ENCODE results near the gene PCDH15.

DNA sequence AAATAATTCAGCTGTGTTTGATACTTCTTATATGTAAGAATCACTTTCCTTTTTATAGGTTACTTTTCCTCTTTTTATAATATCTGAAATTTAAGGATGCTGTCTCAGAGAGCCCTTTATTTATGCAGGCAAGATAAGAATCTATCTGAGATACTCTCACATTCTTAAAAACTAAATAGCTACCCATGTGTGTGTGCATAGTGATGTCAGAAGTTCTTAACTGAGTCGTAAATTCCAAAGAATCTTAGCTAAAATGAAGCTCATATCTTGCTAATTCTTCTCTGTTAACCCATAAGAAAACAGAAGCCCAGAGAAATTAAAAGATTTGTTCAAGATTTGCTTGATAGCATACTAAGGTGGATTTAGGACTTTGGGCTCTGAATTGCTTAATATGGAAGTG is 118.5 kb downstream of the PCDH15 start:
- TF ChIP-seq NFYB (CRISPR knock-in tag; conservative IDR thresholded peaks at IDR 0.05; ENCODE audit: low read depth) = no peak
- TF ChIP-seq, protein P1, sequence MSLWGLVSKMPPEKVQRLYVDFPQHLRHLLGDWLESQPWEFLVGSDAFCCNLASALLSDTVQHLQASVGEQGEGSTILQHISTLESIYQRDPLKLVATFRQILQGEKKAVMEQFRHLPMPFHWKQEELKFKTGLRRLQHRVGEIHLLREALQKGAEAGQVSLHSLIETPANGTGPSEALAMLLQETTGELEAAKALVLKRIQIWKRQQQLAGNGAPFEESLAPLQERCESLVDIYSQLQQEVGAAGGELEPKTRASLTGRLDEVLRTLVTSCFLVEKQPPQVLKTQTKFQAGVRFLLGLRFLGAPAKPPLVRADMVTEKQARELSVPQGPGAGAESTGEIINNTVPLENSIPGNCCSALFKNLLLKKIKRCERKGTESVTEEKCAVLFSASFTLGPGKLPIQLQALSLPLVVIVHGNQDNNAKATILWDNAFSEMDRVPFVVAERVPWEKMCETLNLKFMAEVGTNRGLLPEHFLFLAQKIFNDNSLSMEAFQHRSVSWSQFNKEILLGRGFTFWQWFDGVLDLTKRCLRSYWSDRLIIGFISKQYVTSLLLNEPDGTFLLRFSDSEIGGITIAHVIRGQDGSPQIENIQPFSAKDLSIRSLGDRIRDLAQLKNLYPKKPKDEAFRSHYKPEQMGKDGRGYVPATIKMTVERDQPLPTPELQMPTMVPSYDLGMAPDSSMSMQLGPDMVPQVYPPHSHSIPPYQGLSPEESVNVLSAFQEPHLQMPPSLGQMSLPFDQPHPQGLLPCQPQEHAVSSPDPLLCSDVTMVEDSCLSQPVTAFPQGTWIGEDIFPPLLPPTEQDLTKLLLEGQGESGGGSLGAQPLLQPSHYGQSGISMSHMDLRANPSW (CRISPR knock-in tag; conservative IDR thresholded peaks at IDR 0.05; ENCODE audit: low read depth) = no peak
- TF ChIP-seq, protein P2, sequence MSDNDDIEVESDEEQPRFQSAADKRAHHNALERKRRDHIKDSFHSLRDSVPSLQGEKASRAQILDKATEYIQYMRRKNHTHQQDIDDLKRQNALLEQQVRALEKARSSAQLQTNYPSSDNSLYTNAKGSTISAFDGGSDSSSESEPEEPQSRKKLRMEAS (CRISPR knock-in tag; IDR thresholded peaks at IDR 0.05) = no peak
- TF ChIP-seq, protein P3, sequence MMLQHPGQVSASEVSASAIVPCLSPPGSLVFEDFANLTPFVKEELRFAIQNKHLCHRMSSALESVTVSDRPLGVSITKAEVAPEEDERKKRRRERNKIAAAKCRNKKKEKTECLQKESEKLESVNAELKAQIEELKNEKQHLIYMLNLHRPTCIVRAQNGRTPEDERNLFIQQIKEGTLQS (CRISPR knock-in tag; conservative IDR thresholded peaks at IDR 0.05) = no peak
- TF ChIP-seq, protein P4, sequence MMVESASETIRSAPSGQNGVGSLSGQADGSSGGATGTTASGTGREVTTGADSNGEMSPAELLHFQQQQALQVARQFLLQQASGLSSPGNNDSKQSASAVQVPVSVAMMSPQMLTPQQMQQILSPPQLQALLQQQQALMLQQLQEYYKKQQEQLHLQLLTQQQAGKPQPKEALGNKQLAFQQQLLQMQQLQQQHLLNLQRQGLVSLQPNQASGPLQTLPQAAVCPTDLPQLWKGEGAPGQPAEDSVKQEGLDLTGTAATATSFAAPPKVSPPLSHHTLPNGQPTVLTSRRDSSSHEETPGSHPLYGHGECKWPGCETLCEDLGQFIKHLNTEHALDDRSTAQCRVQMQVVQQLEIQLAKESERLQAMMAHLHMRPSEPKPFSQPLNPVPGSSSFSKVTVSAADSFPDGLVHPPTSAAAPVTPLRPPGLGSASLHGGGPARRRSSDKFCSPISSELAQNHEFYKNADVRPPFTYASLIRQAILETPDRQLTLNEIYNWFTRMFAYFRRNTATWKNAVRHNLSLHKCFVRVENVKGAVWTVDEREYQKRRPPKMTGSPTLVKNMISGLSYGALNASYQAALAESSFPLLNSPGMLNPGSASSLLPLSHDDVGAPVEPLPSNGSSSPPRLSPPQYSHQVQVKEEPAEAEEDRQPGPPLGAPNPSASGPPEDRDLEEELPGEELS (CRISPR knock-in tag; IDR thresholded peaks at IDR 0.05) = no peak
- TF ChIP-seq, protein P5, sequence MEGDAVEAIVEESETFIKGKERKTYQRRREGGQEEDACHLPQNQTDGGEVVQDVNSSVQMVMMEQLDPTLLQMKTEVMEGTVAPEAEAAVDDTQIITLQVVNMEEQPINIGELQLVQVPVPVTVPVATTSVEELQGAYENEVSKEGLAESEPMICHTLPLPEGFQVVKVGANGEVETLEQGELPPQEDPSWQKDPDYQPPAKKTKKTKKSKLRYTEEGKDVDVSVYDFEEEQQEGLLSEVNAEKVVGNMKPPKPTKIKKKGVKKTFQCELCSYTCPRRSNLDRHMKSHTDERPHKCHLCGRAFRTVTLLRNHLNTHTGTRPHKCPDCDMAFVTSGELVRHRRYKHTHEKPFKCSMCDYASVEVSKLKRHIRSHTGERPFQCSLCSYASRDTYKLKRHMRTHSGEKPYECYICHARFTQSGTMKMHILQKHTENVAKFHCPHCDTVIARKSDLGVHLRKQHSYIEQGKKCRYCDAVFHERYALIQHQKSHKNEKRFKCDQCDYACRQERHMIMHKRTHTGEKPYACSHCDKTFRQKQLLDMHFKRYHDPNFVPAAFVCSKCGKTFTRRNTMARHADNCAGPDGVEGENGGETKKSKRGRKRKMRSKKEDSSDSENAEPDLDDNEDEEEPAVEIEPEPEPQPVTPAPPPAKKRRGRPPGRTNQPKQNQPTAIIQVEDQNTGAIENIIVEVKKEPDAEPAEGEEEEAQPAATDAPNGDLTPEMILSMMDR (IDR thresholded peaks at IDR 0.05) = no peak
- no peak for TF ChIP-seq PRRX2 (CRISPR knock-in tag; IDR thresholded peaks at IDR 0.05)
- no peak for TF ChIP-seq JUN (CRISPR knock-in tag; IDR thresholded peaks at IDR 0.05)
- TF ChIP-seq, protein P6, sequence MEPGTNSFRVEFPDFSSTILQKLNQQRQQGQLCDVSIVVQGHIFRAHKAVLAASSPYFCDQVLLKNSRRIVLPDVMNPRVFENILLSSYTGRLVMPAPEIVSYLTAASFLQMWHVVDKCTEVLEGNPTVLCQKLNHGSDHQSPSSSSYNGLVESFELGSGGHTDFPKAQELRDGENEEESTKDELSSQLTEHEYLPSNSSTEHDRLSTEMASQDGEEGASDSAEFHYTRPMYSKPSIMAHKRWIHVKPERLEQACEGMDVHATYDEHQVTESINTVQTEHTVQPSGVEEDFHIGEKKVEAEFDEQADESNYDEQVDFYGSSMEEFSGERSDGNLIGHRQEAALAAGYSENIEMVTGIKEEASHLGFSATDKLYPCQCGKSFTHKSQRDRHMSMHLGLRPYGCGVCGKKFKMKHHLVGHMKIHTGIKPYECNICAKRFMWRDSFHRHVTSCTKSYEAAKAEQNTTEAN (CRISPR knock-in tag; IDR thresholded peaks at IDR 0.05) = no peak
- no peak for TF ChIP-seq EMX1 (CRISPR knock-in tag; IDR thresholded peaks at IDR 0.05)
- TF ChIP-seq ZNF138 (CRISPR knock-in tag; conservative IDR thresholded peaks at IDR 0.05) = no peak
- TF ChIP-seq, protein P7, sequence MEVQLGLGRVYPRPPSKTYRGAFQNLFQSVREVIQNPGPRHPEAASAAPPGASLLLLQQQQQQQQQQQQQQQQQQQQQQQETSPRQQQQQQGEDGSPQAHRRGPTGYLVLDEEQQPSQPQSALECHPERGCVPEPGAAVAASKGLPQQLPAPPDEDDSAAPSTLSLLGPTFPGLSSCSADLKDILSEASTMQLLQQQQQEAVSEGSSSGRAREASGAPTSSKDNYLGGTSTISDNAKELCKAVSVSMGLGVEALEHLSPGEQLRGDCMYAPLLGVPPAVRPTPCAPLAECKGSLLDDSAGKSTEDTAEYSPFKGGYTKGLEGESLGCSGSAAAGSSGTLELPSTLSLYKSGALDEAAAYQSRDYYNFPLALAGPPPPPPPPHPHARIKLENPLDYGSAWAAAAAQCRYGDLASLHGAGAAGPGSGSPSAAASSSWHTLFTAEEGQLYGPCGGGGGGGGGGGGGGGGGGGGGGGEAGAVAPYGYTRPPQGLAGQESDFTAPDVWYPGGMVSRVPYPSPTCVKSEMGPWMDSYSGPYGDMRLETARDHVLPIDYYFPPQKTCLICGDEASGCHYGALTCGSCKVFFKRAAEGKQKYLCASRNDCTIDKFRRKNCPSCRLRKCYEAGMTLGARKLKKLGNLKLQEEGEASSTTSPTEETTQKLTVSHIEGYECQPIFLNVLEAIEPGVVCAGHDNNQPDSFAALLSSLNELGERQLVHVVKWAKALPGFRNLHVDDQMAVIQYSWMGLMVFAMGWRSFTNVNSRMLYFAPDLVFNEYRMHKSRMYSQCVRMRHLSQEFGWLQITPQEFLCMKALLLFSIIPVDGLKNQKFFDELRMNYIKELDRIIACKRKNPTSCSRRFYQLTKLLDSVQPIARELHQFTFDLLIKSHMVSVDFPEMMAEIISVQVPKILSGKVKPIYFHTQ (CRISPR knock-in tag; IDR thresholded peaks at IDR 0.05) = no peak

Data from WTC11 (cell line).